H1 (cell line): ENCODE results near the gene WDR59. TPM values are rescaled to one million over a fixed set of nuclear protein-coding genes. Genes with fewer than 3 reads are reported as not detected.
"Not testable (repeated sequence)": the region's sequence is repeated elsewhere in the genome, so short reads cannot be mapped to it uniquely, and the experiment has no call there.

Source experiments
- CTCF ChIA-PET: fragments of 300-600 bp; sonication (Branson Sonifier 250); formaldehyde crosslinking; loops from one replicate; lab custom pipeline; 2021; ENCODE audit not compliant: partially characterized antibody; lab: Charles Lee
- POLR2A ChIA-PET: fragments of 300-600 bp; sonication (Branson Sonifier 250); formaldehyde crosslinking; loops from one replicate; lab custom pipeline; 2021; ENCODE audit warnings: inconsistent platforms; ENCODE audit not compliant: partially characterized antibody; lab: Charles Lee
- DNase-seq, 2 experiments: peaks; one replicate each; pipeline versions ENCODE4 v3.0.0 to v3.0.0-alpha.2; 2010 to 2022; ENCODE audit warnings: low spot score in 2 of 2, low read depth in 1 of 2, mixed read lengths in 1 of 2
- FAIRE-seq: peaks from 2 replicates; lab custom pipeline; 2011; peaks lifted over from hg19 to GRCh38; lab: Jason Lieb, UNC
- H2AFZ ChIP-seq: 2 replicates; pipeline ENCODE4 v1.8.1; 2012; ENCODE audit warnings: low read length, inconsistent platforms
- H2AK5ac ChIP-seq: 2 replicates; pipeline ENCODE4 v1.6.1; 2013; ENCODE audit warnings: low read depth, low read length
- H2BK120ac ChIP-seq: replicated peaks from 2 replicates; pipeline ENCODE3; 2013; ENCODE audit warnings: low read depth, low read length, inconsistent platforms
- H2BK12ac ChIP-seq: 2 replicates; pipeline ENCODE4 v1.6.1; 2013; ENCODE audit warnings: low read depth, low read length
- H2BK15ac ChIP-seq: 2 replicates; pipeline ENCODE4 v1.6.1; 2013; ENCODE audit warnings: low read length
- H2BK20ac ChIP-seq: 2 replicates; pipeline ENCODE4 v1.6.1; 2013; ENCODE audit warnings: low read length
- H2BK5ac ChIP-seq: 2 replicates; pipeline ENCODE4 v1.6.1; 2013; ENCODE audit warnings: low read depth, low read length
- H3K14ac ChIP-seq: 2 replicates; pipeline ENCODE4 v1.6.1; 2013; ENCODE audit warnings: inconsistent platforms; ENCODE audit not compliant: insufficient read length
- H3K18ac ChIP-seq: 2 replicates; pipeline ENCODE4 v1.6.1; 2013; ENCODE audit warnings: low read length; ENCODE audit errors: extremely low read depth
- H3K23ac ChIP-seq: 2 replicates; pipeline ENCODE4 v1.6.1; 2013; ENCODE audit warnings: inconsistent platforms; ENCODE audit not compliant: insufficient read length
- H3K23me2 ChIP-seq: 2 replicates; pipeline ENCODE4 v1.6.1; 2013; ENCODE audit warnings: low read depth, low read length
- H3K27ac ChIP-seq: 2 replicates; pipeline ENCODE4 v1.6.1; 2011; ENCODE audit warnings: low read depth, low read length, inconsistent platforms
- H3K27me3 ChIP-seq, 4 experiments: replicated peaks in 1 of 4; 1 replicate in 1 of 4; 2 replicates in 3 of 4; pipeline versions ENCODE4 v1.6.1 to v1.8.1; 2011 to 2013; ENCODE audit warnings: low read length in 3 of 4, mild to moderate bottlenecking in 3 of 4, inconsistent platforms in 2 of 4, mixed read lengths in 2 of 4, moderate library complexity in 1 of 4; ENCODE audit not compliant: control insufficient read depth in 3 of 4, insufficient read depth in 3 of 4; ENCODE audit errors: extremely low read depth in 1 of 4
- H3K36me3 ChIP-seq, 4 experiments: 2 replicates each; pipeline versions ENCODE4 v1.6.1 to v1.8.1; 2011 to 2013; ENCODE audit warnings: mild to moderate bottlenecking in 4 of 4, low read length in 3 of 4, moderate library complexity in 2 of 4, control low read depth in 1 of 4, inconsistent platforms in 1 of 4; ENCODE audit not compliant: insufficient read depth in 4 of 4, control insufficient read depth in 2 of 4
- H3K4ac ChIP-seq: replicated peaks from 2 replicates; pipeline ENCODE3; 2013; ENCODE audit warnings: low read length, low read depth, mixed read lengths, inconsistent platforms; ENCODE audit not compliant: insufficient read length
- H3K4me1 ChIP-seq, 4 experiments: replicated peaks in 1 of 4; 1 replicate in 1 of 4; 2 replicates in 3 of 4; pipeline versions ENCODE4 v1.6.1 to v1.8.1; 2011 to 2013; ENCODE audit warnings: low read length in 3 of 4, inconsistent platforms in 2 of 4, mixed read lengths in 1 of 4; ENCODE audit not compliant: insufficient read depth in 4 of 4, control insufficient read depth in 3 of 4
- H3K4me2 ChIP-seq, 2 experiments: 2 replicates each; pipeline versions ENCODE4 v1.6.1 to v1.8.1; 2011 to 2013; ENCODE audit warnings: low read depth in 2 of 2, low read length in 2 of 2, control low read depth in 1 of 2, inconsistent platforms in 1 of 2, mild to moderate bottlenecking in 1 of 2; ENCODE audit not compliant: insufficient read depth in 1 of 2
- H3K4me3 ChIP-seq, 4 experiments: fragments of 200-600, 300-600 bp in 1 of 4; sonication (generic), shearing (Covaris generic), sonication (Bioruptor Twin) in 1 of 4; 2 replicates each; pipeline versions ENCODE4 v1.5.1 to v1.8.1; 2011 to 2016; ENCODE audit warnings: low read length in 4 of 4, low read depth in 3 of 4, control low read depth in 2 of 4, inconsistent platforms in 2 of 4, mild to moderate bottlenecking in 2 of 4, mixed read lengths in 1 of 4, moderate library complexity in 1 of 4; ENCODE audit not compliant: insufficient read depth in 2 of 4; ENCODE audit errors: extremely low read depth in 1 of 4
- H3K56ac ChIP-seq: replicated peaks from 2 replicates; pipeline ENCODE3; 2013; ENCODE audit warnings: low read depth, mild to moderate bottlenecking, mixed read lengths, low read length, inconsistent platforms; ENCODE audit not compliant: insufficient read length
- H3K79me1 ChIP-seq: 2 replicates; pipeline ENCODE4 v1.6.1; 2013; ENCODE audit warnings: low read depth, low read length, control low read depth
- H3K79me2 ChIP-seq, 2 experiments: 2 replicates each; pipeline versions ENCODE4 v1.6.1 to v1.8.1; 2012 to 2013; ENCODE audit warnings: low read length in 2 of 2, mild to moderate bottlenecking in 2 of 2, inconsistent platforms in 1 of 2; ENCODE audit not compliant: insufficient read depth in 2 of 2, control insufficient read depth in 1 of 2
- H3K9ac ChIP-seq, 4 experiments: replicated peaks in 1 of 4; 1 replicate in 1 of 4; 2 replicates in 3 of 4; pipeline versions ENCODE4 v1.6.1 to v1.8.1; 2011 to 2013; ENCODE audit warnings: low read depth in 3 of 4, low read length in 3 of 4, control low read depth in 2 of 4, mild to moderate bottlenecking in 2 of 4, moderate library complexity in 2 of 4, inconsistent platforms in 1 of 4; ENCODE audit errors: extremely low read depth in 1 of 4
- H3K9me3 ChIP-seq, 2 experiments: 2 replicates each; pipeline versions ENCODE4 v1.6.1 to v1.8.1; 2012 to 2013; ENCODE audit warnings: mild to moderate bottlenecking in 2 of 2, moderate library complexity in 2 of 2, control low read depth in 1 of 2, inconsistent platforms in 1 of 2, low read depth in 1 of 2, low read length in 1 of 2, mixed read lengths in 1 of 2; ENCODE audit not compliant: insufficient read depth in 2 of 2
- H4K20me1 ChIP-seq, 2 experiments: replicated peaks in 1 of 2; 2 replicates each; pipeline versions ENCODE3 to v1.8.1; 2011 to 2013; ENCODE audit warnings: inconsistent platforms in 2 of 2, low read length in 2 of 2, mild to moderate bottlenecking in 1 of 2; ENCODE audit not compliant: insufficient read depth in 2 of 2, control insufficient read depth in 1 of 2
- H4K5ac ChIP-seq: 2 replicates; pipeline ENCODE4 v1.6.1; 2013; ENCODE audit warnings: low read length, low read depth, mixed read lengths, inconsistent platforms; ENCODE audit not compliant: insufficient read length
- H4K8ac ChIP-seq: 2 replicates; pipeline ENCODE4 v1.8.0; 2013; ENCODE audit warnings: mild to moderate bottlenecking, moderate library complexity, low read length, inconsistent platforms; ENCODE audit not compliant: insufficient read depth; ENCODE audit errors: extremely low read depth
- H4K91ac ChIP-seq: replicated peaks from 2 replicates; pipeline ENCODE3; 2013; ENCODE audit warnings: low read length, mixed read lengths, inconsistent platforms; ENCODE audit not compliant: insufficient read length
- WGBS, 2 experiments: shearing (Covaris generic) in 1 of 2; methylation state at CpG; one replicate each; pipeline versions ENCODE4 v1.1.6 to v1.1.7; 2013 to 2015; ENCODE audit warnings: low lambda C conversion rate in 2 of 2, mixed read lengths in 2 of 2, inconsistent platforms in 1 of 2, low coverage in 1 of 2, missing lambda C conversion rate in 1 of 2; ENCODE audit not compliant: insufficient replicate concordance in 2 of 2, insufficient coverage in 1 of 2, insufficient read length in 1 of 2; ENCODE audit errors: extremely low coverage in 1 of 2, missing lambda C conversion rate in 1 of 2; 5-methylcytosine and 5-hydroxymethylcytosine counted together
- polyA plus RNA-seq, 7 experiments: library from polyadenylated mRNA; depleted of rRNA in 3 of 7; stranded (reverse) in 5 of 7; unstranded in 2 of 7; fragments of >200 nt in 5 of 7; fragments of 200-250 nt in 2 of 7; gene quantifications; 1 replicate in 5 of 7; 2 replicates in 1 of 7; 4 replicates in 1 of 7; pipeline versions ENCODE4 v1.2.1 to v1.2.3, GENCODE V29; 2011 to 2013; ENCODE audit warnings: missing spikeins in 2 of 7, mixed read lengths in 2 of 7
- total RNA-seq: library from RNA; stranded (reverse); fragmentation: NEBNext Ultra II Directional; extraction: Animal tissue kit (Norgen Biotek cat#: 25700); gene quantifications from 2 replicates; pipeline ENCODE4 v1.2.1, GENCODE V29; 2021

WDR59 gene
- total and polyA plus RNA-seq, 2 of the 8 experiments (the other 6 are each of a cell fraction or from before 2014, with no cell fraction given), result 84.2 to 124 TPM

DNA sequence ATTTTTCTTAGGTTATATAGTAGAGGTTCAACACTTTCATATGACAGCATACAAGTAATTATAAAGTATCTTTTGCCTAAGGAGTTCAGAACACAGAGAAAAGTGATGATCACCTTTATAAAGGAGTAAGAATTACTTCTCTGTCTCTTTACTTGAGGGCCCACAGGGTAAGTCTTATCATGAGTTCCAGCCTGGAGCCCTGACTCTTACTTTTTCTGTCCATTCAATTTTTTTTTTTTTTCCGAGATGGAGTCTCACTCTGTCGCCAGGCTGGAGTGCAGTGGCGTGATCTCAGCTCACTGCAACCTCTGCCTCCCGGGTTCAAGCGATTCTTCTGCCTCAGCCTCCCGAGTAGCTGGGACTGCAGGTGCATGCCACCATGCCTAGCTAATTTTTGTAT is 28.2 kb upstream of the WDR59 start:
- not testable (repeated sequence) for H2AK5ac ChIP-seq, H3K4me3 ChIP-seq, H3K18ac ChIP-seq, FAIRE-seq, H2BK15ac ChIP-seq, H4K5ac ChIP-seq, H4K91ac ChIP-seq, H3K27me3 ChIP-seq, H3K4ac ChIP-seq, H3K9me3 ChIP-seq, H3K9ac ChIP-seq, DNase-seq, H3K4me2 ChIP-seq, H4K8ac ChIP-seq, H3K79me1 ChIP-seq, H2BK12ac ChIP-seq, H3K56ac ChIP-seq, H3K36me3 ChIP-seq, H3K23ac ChIP-seq, H3K23me2 ChIP-seq, H3K14ac ChIP-seq, H2AFZ ChIP-seq, H2BK120ac ChIP-seq, H3K27ac ChIP-seq, H2BK20ac ChIP-seq, H2BK5ac ChIP-seq
- Histone ChIP-seq H3K79me2 (peaks cover 13 to 96% of the 10 kb centered on the region in 2 experiments), H3K4me1 (peaks cover 0 to 14% (median 3%) of the 10 kb centered on the region in 4 experiments; a peak in 4 of 7 replicates), H4K20me1 (peaks cover 6 to 13% of the 10 kb centered on the region in 2 experiments)
- POLR2A ChIA-PET, result interaction anchor here (1.5 to 2.2 kb wide), 2 partner anchors 28 to 49 kb away, joined by 3 to 6 read pairs; partner anchors contain the start of gene WDR59
- CTCF ChIA-PET, result interaction anchor here (3.1 to 4.0 kb wide), 3 partner anchors 15 to 98 kb away, joined by 7 to 21 read pairs (median 15); partner anchors contain the start of gene ZNRF1
- WGBS, 2 experiments, result 98% methylated on average over 6 of the region's 6 CpGs; no CpG with 5 or more reads in 1 of the 2 experiments
